ENCODE data around the gene TOP3A. TPM values are rescaled to one million over a fixed set of nuclear protein-coding genes. Genes with fewer than 3 reads are reported as not detected.

The TOP3A gene
- polyA plus RNA-seq, 1 experiment: 13.0 TPM

DNA sequence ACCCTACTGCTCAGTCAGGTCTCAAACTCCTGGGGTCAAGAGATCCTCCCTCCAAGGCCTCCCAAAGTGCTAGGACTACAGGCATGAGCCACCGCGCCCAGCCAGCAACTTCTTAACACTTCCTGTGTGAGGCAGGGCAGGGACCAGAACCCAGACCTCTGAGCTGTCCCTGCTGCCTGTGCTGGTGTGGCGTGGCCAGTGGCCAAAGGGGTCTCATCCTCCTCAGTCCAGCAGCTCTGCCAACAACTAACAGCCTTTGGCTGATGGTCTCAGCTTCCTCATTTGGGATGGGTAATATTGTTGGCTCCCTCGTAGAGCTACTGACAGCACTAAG lies 90.8 kb downstream of the TOP3A start:
- H3K27me3 ChIP-seq (ENCODE audit: control insufficient read depth, insufficient read depth, low read length): no peaks in the 10 kb centered on the region
- H3K4me3 ChIP-seq (ENCODE audit: low read depth, low read length): no peak overlapping the region
- CTCF ChIA-PET: interaction anchor here (1.3 to 1.4 kb wide), 2 partner anchors 9 to 24 kb away, joined by 5 to 6 read pairs; no protein-coding TSS in a partner anchor
- no peak for DNase-seq (ENCODE audit: low read depth)
- POLR2A ChIA-PET: no interaction called here
- no peaks in the 10 kb centered on the region for H3K36me3 ChIP-seq (ENCODE audit: control insufficient read depth, insufficient read depth, low read length)
- TF ChIP-seq, protein P1, sequence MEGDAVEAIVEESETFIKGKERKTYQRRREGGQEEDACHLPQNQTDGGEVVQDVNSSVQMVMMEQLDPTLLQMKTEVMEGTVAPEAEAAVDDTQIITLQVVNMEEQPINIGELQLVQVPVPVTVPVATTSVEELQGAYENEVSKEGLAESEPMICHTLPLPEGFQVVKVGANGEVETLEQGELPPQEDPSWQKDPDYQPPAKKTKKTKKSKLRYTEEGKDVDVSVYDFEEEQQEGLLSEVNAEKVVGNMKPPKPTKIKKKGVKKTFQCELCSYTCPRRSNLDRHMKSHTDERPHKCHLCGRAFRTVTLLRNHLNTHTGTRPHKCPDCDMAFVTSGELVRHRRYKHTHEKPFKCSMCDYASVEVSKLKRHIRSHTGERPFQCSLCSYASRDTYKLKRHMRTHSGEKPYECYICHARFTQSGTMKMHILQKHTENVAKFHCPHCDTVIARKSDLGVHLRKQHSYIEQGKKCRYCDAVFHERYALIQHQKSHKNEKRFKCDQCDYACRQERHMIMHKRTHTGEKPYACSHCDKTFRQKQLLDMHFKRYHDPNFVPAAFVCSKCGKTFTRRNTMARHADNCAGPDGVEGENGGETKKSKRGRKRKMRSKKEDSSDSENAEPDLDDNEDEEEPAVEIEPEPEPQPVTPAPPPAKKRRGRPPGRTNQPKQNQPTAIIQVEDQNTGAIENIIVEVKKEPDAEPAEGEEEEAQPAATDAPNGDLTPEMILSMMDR (IDR thresholded peaks at IDR 0.05; ENCODE audit: insufficient read depth, low read depth, low read length): no peak

Other genes with a start within 250 kb of the TOP3A start
- 28.8 and 36.4 TPM in 2 replicates for gene DRG2, start 227.0 kb downstream of the TOP3A start, polyA plus RNA-seq (2011; rRNA removed)
- gene MYO15A, start 206.2 kb downstream of the TOP3A start, polyA plus RNA-seq (2011; rRNA removed): 0.58 and 1.0 TPM in 2 replicates
- 92.4 and 97.5 TPM in 2 replicates for gene ALKBH5, start 131.2 kb downstream of the TOP3A start, polyA plus RNA-seq (2011; rRNA removed)
- 19.8 and 38.9 TPM in 2 replicates for gene LLGL1, start 89.4 kb downstream of the TOP3A start, polyA plus RNA-seq (2011; rRNA removed)
- 263 and 425 TPM in 2 replicates for gene FLII, start 56.3 kb downstream of the TOP3A start, polyA plus RNA-seq (2011; rRNA removed)
- gene MIEF2, start 54.3 kb downstream of the TOP3A start, polyA plus RNA-seq (2011; rRNA removed): 6.8 and 12.0 TPM in 2 replicates
- gene SMCR8, start 299 bp upstream of the TOP3A start, polyA plus RNA-seq (2011; rRNA removed): 6.8 and 9.2 TPM in 2 replicates
- 5.0 and 5.9 TPM in 2 replicates for gene SHMT1, start 48.6 kb upstream of the TOP3A start, polyA plus RNA-seq (2011; rRNA removed)
- gene EVPLL, start 62.8 kb upstream of the TOP3A start, polyA plus RNA-seq (2011; rRNA removed): not detected in 2 replicates
- gene LGALS9C, start 161.8 kb upstream of the TOP3A start, polyA plus RNA-seq (2011; rRNA removed): 0.15 TPM in 1 of 2 replicates, not detected in the other